GM06990 (cell line): Measurements from ENCODE around the gene RFX8.

Experiments used
- DNase-seq: peaks from one replicate; pipeline ENCODE4 v3.0.0-alpha.2; 2011; ENCODE audit not compliant: insufficient read length; ENCODE audit errors: extremely low read depth
- H3K27me3 ChIP-seq: replicated peaks from 2 replicates; pipeline ENCODE4 v1.6.0; 2011; ENCODE audit warnings: low read length; ENCODE audit not compliant: control insufficient read depth, insufficient read depth
- H3K36me3 ChIP-seq: 2 replicates; pipeline ENCODE4 v1.5.1; 2011; ENCODE audit warnings: low read length; ENCODE audit not compliant: control insufficient read depth, insufficient read depth
- H3K4me3 ChIP-seq: replicated peaks from 2 replicates; pipeline ENCODE4 v1.5.1; 2011; ENCODE audit warnings: low read depth, mild to moderate bottlenecking, control low read depth, low read length
- TF ChIP-seq, protein P1 (sequence below): IDR thresholded peaks from 2 replicates; pipeline ENCODE4 v1.5.1; 2011; ENCODE audit warnings: low read length, control low read depth, mild to moderate bottlenecking, inconsistent platforms; ENCODE audit not compliant: insufficient read depth, poor library complexity, severe bottlenecking

Gene RFX8

DNA sequence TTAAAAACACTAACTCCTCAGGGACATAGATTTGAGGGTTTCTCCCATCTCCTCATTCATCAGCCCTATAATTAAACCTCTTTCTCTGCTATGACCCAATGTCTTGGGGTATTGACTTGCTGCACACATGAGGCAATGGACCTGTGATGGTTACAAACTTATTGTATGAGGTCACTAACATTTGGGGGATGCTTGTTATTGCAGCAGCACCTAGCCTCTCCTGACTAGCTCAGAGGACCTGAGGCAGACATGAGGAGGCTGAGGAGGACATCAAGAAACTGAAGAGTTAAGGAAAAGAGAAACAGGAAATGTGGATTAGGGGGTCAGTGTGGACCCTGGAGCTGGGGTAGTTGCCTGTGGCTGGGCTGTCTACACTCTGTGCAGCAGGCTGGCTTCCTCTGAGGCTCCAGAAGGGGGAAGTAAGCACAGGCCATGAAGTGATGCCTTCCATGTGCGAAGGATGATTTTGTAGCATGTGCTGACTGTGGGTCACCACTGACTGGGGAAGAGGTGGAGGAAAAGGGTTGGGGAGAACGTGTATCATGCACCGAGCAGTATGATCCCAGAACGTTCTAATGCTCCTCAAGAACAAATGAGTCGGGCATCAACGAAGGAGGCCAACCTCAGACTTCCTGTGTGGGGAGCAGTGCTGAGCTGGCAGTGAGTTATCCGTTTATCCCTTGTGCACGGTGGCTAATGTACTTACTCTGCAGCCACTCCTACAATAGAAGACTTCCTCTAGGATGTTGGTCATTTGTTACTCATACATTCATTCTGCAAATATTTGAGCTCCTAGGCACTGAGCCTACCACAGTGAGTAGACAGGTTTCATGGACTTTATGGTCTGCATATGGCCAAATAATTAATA is 42.1 kb upstream of the RFX8 start:
- Histone ChIP-seq H3K27me3 (no peaks in the 10 kb centered on the region; the same call in 1 of the 2 replicates), H3K4me3 (no peak overlapping the region), H3K36me3 (no peaks in the 10 kb centered on the region)
- TF ChIP-seq, protein P1, sequence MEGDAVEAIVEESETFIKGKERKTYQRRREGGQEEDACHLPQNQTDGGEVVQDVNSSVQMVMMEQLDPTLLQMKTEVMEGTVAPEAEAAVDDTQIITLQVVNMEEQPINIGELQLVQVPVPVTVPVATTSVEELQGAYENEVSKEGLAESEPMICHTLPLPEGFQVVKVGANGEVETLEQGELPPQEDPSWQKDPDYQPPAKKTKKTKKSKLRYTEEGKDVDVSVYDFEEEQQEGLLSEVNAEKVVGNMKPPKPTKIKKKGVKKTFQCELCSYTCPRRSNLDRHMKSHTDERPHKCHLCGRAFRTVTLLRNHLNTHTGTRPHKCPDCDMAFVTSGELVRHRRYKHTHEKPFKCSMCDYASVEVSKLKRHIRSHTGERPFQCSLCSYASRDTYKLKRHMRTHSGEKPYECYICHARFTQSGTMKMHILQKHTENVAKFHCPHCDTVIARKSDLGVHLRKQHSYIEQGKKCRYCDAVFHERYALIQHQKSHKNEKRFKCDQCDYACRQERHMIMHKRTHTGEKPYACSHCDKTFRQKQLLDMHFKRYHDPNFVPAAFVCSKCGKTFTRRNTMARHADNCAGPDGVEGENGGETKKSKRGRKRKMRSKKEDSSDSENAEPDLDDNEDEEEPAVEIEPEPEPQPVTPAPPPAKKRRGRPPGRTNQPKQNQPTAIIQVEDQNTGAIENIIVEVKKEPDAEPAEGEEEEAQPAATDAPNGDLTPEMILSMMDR: no peak
- no peak for DNase-seq

- TF ChIP-seq, protein P1: no peak
- H3K36me3 ChIP-seq: no peaks in the 10 kb centered on the region
These were observed 41.4 kb upstream of the RFX8 start for GRCh38 chr2:101516349-101516748.

GRCh38 chr2:101515477-101515876 is 40.6 kb upstream of the RFX8 start:
- H3K36me3 ChIP-seq: no peaks in the 10 kb centered on the region
- no peak overlapping the region for H3K4me3 ChIP-seq
- no peak for DNase-seq
- TF ChIP-seq, protein P1: no peak
- H3K27me3 ChIP-seq: no peaks in the 10 kb centered on the region; the same call in 1 of the 2 replicates

More at GRCh38 chr2:101516349-101516748, 41.4 kb upstream of the RFX8 start:
- Histone ChIP-seq H3K27me3 (no peaks in the 10 kb centered on the region; the same call in 1 of the 2 replicates), H3K4me3 (no peak overlapping the region)
- no peak for DNase-seq

- Histone ChIP-seq H3K4me3 (no peak overlapping the region), H3K27me3 (no peaks in the 10 kb centered on the region; the same call in none of the 2 replicates), H3K36me3 (no peaks in the 10 kb centered on the region)
- TF ChIP-seq, protein P1: no peak
- DNase-seq: no peak
These were observed 38.1 kb upstream of the RFX8 start for GRCh38 chr2:101512993-101513392.

DNA sequence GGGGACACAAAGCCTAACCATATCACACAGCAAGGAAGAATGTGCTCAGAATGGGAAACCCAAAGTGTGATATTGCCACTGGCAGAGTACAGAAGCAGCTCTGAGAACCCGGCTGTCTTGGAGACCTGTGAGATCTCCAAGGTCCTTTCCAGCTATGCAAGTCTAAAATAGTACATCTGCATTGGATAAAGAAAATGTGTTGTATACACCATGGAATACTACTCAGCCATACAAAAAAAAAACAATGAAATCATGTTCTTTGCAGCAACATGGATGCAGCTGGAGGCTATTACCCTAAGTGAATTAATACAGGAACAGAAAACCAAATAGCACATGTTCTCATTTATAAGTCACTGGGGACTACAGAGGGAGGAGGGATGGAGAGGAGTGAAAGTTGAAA is 36.5 kb upstream of the RFX8 start:
- Histone ChIP-seq H3K27me3 (no peaks in the 10 kb centered on the region; the same call in none of the 2 replicates), H3K4me3 (no peak overlapping the region)
- no peak for DNase-seq

More for the DNA sequence above, 36.5 kb upstream of the RFX8 start:
- TF ChIP-seq, protein P1: no peak
- H3K36me3 ChIP-seq: no peaks in the 10 kb centered on the region
